NT2/D1 (cell line): ENCODE results near the gene CFAP73.
"Not testable (repeated sequence)": the region's sequence is repeated elsewhere in the genome, so short reads cannot be mapped to it uniquely, and the experiment has no call there.

Source experiments
- DNase-seq: peaks from one replicate; pipeline ENCODE4 v3.0.0-alpha.2; 2011; ENCODE audit warnings: low read depth, low spot score
- H3K27me3 ChIP-seq: 2 replicates; pipeline ENCODE4 v1.6.0; 2011; ENCODE audit warnings: mild to moderate bottlenecking; ENCODE audit not compliant: insufficient read length, insufficient read depth
- H3K36me3 ChIP-seq: 2 replicates; pipeline ENCODE4 v1.6.1; 2011; ENCODE audit warnings: mild to moderate bottlenecking, low read length, mixed read lengths; ENCODE audit not compliant: insufficient read depth, insufficient read length
- H3K4me1 ChIP-seq: 2 replicates; pipeline ENCODE4 v1.5.1; 2011; ENCODE audit not compliant: insufficient read depth, insufficient read length
- H3K4me3 ChIP-seq: 2 replicates; pipeline ENCODE4 v1.5.1; 2011; ENCODE audit warnings: low read depth; ENCODE audit not compliant: insufficient read length
- H3K9ac ChIP-seq: 2 replicates; pipeline ENCODE4 v1.6.0; 2011; ENCODE audit warnings: low read depth; ENCODE audit not compliant: insufficient read length
- H3K9me3 ChIP-seq: 2 replicates; pipeline ENCODE4 v1.5.1; 2011; ENCODE audit warnings: mild to moderate bottlenecking, low read length; ENCODE audit not compliant: insufficient read depth
- SUZ12 ChIP-seq: IDR thresholded peaks from 2 replicates; pipeline ENCODE4 v1.6.1; 2011; ENCODE audit not compliant: insufficient read length, insufficient read depth; ENCODE audit errors: extremely low read depth
- YY1 ChIP-seq: IDR thresholded peaks from 2 replicates; pipeline ENCODE4 v1.6.1; 2011; ENCODE audit not compliant: insufficient read length, insufficient read depth
- ZNF274 ChIP-seq: IDR thresholded peaks from 2 replicates; pipeline ENCODE4 v1.6.1; 2011; ENCODE audit warnings: mild to moderate bottlenecking, low read depth, low read length

CFAP73 gene

GRCh38 chr12:113138826-113139225 is 10.7 kb upstream of the CFAP73 start:
- TF ChIP-seq ZNF274 (no peak), YY1 (no peak), SUZ12 (no peak)
- Histone ChIP-seq H3K27me3 (peaks cover 12% of the 10 kb centered on the region), H3K4me3 (no peak overlapping the region), H3K4me1 (peaks cover 9% of the 10 kb centered on the region), H3K36me3 (no peaks in the 10 kb centered on the region), H3K9me3 (no peaks in the 10 kb centered on the region), H3K9ac (no peak overlapping the region)
- DNase-seq: no peak

DNA sequence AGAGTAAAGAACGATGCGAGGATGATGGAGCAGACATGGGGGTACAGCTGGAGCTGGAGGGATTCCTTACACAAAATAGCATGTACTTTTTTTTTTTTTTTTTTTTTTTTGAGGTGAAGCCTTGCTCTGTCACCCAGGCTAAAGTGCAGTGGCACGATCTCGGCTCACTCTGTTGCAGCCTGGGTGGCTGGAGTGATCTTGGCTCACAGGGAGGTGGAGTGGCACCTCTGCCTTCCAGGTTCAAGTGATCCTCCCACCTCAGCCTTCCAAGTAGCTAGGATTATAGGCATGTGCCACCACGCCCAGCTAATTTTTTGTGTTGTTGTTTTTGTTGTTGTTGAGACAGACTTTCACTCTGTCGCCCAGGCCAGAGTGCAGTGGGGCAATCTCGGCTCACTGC is 8.8 kb upstream of the CFAP73 start:
- H3K9ac ChIP-seq: no peak overlapping the region

DNA sequence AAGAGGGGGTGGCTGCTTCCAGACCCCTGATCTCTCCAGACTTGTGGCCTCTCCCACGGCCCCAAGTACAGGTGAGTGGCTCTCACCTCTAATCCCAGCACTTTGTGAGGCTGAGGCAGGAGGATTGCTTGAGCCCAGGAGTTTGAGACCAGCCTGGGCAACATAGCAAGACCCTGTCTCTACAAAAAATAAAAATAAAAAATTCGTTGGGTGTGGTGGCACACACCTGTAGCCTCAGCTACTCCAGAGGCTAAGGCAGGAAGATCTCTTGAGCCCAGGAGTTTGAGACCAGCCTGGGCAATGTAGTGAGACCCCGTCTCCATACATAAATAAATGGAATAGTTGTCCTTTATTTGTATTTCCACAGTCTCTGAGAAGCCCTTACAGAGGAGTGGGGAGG is 7.8 kb upstream of the CFAP73 start:
- H3K4me3 ChIP-seq: not testable (repeated sequence)

More for the DNA sequence above, 8.8 kb upstream of the CFAP73 start:
- H3K4me1 ChIP-seq: peaks cover 3% of the 10 kb centered on the region
- no peak overlapping the region for H3K4me3 ChIP-seq
- no peak for DNase-seq
- H3K9me3 ChIP-seq: no peaks in the 10 kb centered on the region
- TF ChIP-seq YY1 (no peak), ZNF274 (no peak), SUZ12 (no peak)
- H3K27me3 ChIP-seq: no peaks in the 10 kb centered on the region
- H3K36me3 ChIP-seq: no peaks in the 10 kb centered on the region

DNA sequence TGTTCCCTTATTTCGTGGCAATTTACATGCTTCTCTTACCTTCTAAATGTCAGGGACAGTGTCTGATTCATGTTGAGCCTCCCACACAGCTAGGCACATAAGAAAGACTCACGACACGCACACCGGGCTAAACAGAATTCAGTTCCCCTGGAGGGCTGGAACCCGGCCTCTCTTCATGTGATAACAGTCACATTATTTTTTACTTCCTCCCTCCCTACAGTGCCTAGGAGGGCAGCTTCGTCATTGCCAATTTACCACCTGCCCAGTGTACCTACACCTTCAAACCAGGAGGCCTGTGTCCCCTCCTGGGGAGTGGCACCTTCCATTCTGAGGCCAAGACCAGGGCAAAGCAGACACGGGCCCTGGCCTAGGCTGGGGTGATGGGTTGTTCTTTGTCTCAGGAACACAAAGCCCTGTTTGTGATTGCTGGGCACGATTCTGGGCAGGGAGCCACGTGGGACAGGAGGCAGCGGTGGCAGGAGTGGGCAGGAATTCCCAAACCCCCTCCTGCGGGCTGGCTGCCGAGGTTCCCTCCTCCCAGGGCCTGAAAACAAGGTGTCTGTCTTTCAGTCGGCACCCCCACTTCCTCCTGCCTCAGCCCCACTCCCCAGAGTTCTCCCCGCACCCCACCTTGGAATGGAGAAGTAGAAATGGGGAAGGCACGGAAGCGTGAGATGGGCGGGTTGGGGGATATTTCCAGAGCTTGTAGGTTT is 7.2 kb upstream of the CFAP73 start:
- no peak overlapping the region for H3K9ac ChIP-seq
- H3K27me3 ChIP-seq: no peaks in the 10 kb centered on the region
- DNase-seq: no peak
- H3K4me3 ChIP-seq: no peak overlapping the region
- H3K9me3 ChIP-seq: no peaks in the 10 kb centered on the region
- peaks cover 3% of the 10 kb centered on the region for H3K4me1 ChIP-seq
- TF ChIP-seq ZNF274: no peak
- TF ChIP-seq SUZ12: no peak
- TF ChIP-seq YY1: no peak
- no peaks in the 10 kb centered on the region for H3K36me3 ChIP-seq

More for the DNA sequence above, 7.8 kb upstream of the CFAP73 start:
- not testable (repeated sequence) for H3K27me3 ChIP-seq, H3K9ac ChIP-seq, H3K9me3 ChIP-seq, DNase-seq, H3K36me3 ChIP-seq, H3K4me1 ChIP-seq

DNA sequence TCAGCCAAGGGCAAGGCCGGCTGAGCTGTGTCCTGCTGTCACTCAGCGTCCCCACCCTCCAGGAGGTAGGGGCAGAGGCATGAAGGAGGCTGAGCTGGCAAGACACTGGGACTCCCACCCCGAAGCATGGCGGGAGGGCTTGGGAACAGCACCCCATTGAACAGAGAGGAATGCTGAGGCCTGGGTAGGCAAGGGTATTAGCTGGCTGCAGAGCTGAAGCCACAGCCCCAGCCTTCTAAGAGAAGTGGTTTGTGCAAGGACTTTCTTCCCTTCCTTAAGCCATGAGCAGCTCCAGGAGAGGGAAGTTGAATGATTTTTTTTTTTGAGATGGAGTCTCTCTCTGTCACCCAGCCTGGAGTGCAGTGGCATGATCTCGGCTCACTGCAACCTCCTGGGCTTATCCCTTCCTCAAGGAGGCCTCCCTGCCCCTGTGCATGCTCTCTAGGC is 6.6 kb upstream of the CFAP73 start:
- Histone ChIP-seq H3K27me3 (no peaks in the 10 kb centered on the region), H3K9ac (no peak overlapping the region), H3K9me3 (no peaks in the 10 kb centered on the region), H3K4me3 (no peak overlapping the region), H3K36me3 (no peaks in the 10 kb centered on the region), H3K4me1 (peaks cover 3% of the 10 kb centered on the region)
- DNase-seq: no peak
- TF ChIP-seq SUZ12 (no peak), YY1 (no peak), ZNF274 (no peak)

- H3K9ac ChIP-seq: no peak overlapping the region
- no peaks in the 10 kb centered on the region for H3K9me3 ChIP-seq
- no peak for DNase-seq
- no peak overlapping the region for H3K4me3 ChIP-seq
- peaks cover 3% of the 10 kb centered on the region for H3K4me1 ChIP-seq
- H3K36me3 ChIP-seq: no peaks in the 10 kb centered on the region
- TF ChIP-seq ZNF274 (no peak), YY1 (no peak), SUZ12 (no peak)
- no peaks in the 10 kb centered on the region for H3K27me3 ChIP-seq
Measured at GRCh38 chr12:113143959-113144358, 5.6 kb upstream of the CFAP73 start.

GRCh38 chr12:113144806-113145205 is 4.7 kb upstream of the CFAP73 start:
- Histone ChIP-seq H3K4me1 (peaks cover 9% of the 10 kb centered on the region), H3K27me3 (no peaks in the 10 kb centered on the region)

More at GRCh38 chr12:113144806-113145205, 4.7 kb upstream of the CFAP73 start:
- Histone ChIP-seq H3K9ac (no peak overlapping the region), H3K36me3 (no peaks in the 10 kb centered on the region), H3K9me3 (no peaks in the 10 kb centered on the region), H3K4me3 (no peak overlapping the region)
- no peak for TF ChIP-seq ZNF274
- no peak for TF ChIP-seq SUZ12
- no peak for DNase-seq
